GM23248 (cell line): Measurements from ENCODE around the gene CNKSR3.

Experiments used
- EZH2 ChIP-seq: fragments of 200-600 bp; sonication (generic); IDR thresholded peaks from 2 replicates; pipeline ENCODE4 v1.6.1; 2018; ENCODE audit warnings: antibody characterized with exemption, mild to moderate bottlenecking; ENCODE audit not compliant: insufficient read depth, poor library complexity, severe bottlenecking
- EZH2phosphoT487 ChIP-seq: fragments of 200-600 bp; sonication (generic); IDR thresholded peaks from 2 replicates; pipeline ENCODE4 v1.6.1; 2018; ENCODE audit warnings: antibody characterized with exemption, moderate library complexity, mild to moderate bottlenecking, low read depth; ENCODE audit not compliant: insufficient read depth

- TF ChIP-seq EZH2phosphoT487 (no peak), EZH2 (no peak)
These were observed 16.5 kb upstream of the CNKSR3 start for GRCh38 chr6:154526996-154527395.
